ENCODE results near the gene GUCA1A. TPM values are rescaled to one million over a fixed set of nuclear protein-coding genes. Genes with fewer than 3 reads are reported as not detected.

The GUCA1A gene
- total RNA-seq, 1 experiment from 2014 or later, result not detected

- no peak for DNase-seq
- Histone ChIP-seq H3K36me3 (ENCODE audit: control insufficient read depth, insufficient read depth, low read length) (peaks cover 2% of the 10 kb centered on the region), H3K9me3 (no peaks in the 10 kb centered on the region), H3K27me3 (replicated peaks; ENCODE audit: control insufficient read depth, insufficient read depth, low read length) (no peaks in the 10 kb centered on the region), H3K4me3 (ENCODE audit: low read depth, low read length) (no peak overlapping the region), H3K4me1 (0 out of 2 replicates have a peak, but pooled peaks cover 2% of the 10 kb centered on the region)
- no peaks in the 10 kb centered on the region for H3K36me3 Mint-ChIP-seq (ENCODE audit: insufficient read depth, unreplicated experiment)
- H3K27me3 Mint-ChIP-seq (ENCODE audit: insufficient read depth, unreplicated experiment), result no peaks in the 10 kb centered on the region
- ChIA-PET POLR2A (interaction anchor here (0.5 to 0.6 kb wide), 2 partner anchors 33 to 51 kb away, joined by 3 to 5 read pairs; partner anchors contain the start of gene C6orf132), CTCF (interaction anchor here (1.2 kb wide), 1 partner anchor 21 kb away, joined by 4 read pairs; no protein-coding TSS in a partner anchor)
- no TSS peak for BruUV-seq (replicated peaks)
- intact Hi-C loops (cut with micrococcal nuclease; ENCODE audit: unreplicated experiment), result no loop called here
- no peaks in the 10 kb centered on the region for H3K9me3 Mint-ChIP-seq (ENCODE audit: unreplicated experiment)
- H3K4me1 Mint-ChIP-seq (ENCODE audit: low read depth, unreplicated experiment), result no peaks in the 10 kb centered on the region
- no peak overlapping the region for H3K27ac Mint-ChIP-seq (ENCODE audit: unreplicated experiment)
- H3K4me3 Mint-ChIP-seq (ENCODE audit: unreplicated experiment), result no peak overlapping the region
- no peak for TF ChIP-seq CTCF (IDR thresholded peaks at IDR 0.05; ENCODE audit: insufficient read depth in 1 of 2, low read depth in 1 of 2, low read length in 1 of 2, severe bottlenecking in 1 of 2, unreplicated experiment in 1 of 2)
These were observed 20.9 kb downstream of the GUCA1A start for GRCh38 chr6:42194056-42194455.

- ChIA-PET POLR2A (no interaction called here), CTCF (interaction anchor here (0.8 to 1.2 kb wide), 2 partner anchors 19 to 27 kb away, joined by 3 to 4 read pairs; no protein-coding TSS in a partner anchor)
- H3K9me3 ChIP-seq, result no peaks in the 10 kb centered on the region
- peaks cover 8% of the 10 kb centered on the region; the same call in 1 of the 2 replicates for H3K4me1 ChIP-seq
- no peak for DNase-seq
- Mint-ChIP-seq H3K27me3 (ENCODE audit: insufficient read depth, unreplicated experiment) (no peaks in the 10 kb centered on the region), H3K4me3 (ENCODE audit: unreplicated experiment) (no peak overlapping the region), H3K9me3 (ENCODE audit: unreplicated experiment) (peaks cover 10% of the 10 kb centered on the region), H3K36me3 (ENCODE audit: insufficient read depth, unreplicated experiment) (no peaks in the 10 kb centered on the region), H3K27ac (ENCODE audit: unreplicated experiment) (no peak overlapping the region), H3K4me1 (ENCODE audit: low read depth, unreplicated experiment) (peaks cover 8% of the 10 kb centered on the region)
- H3K36me3 ChIP-seq (ENCODE audit: control insufficient read depth, insufficient read depth, low read length), result peaks cover 2% of the 10 kb centered on the region
- no peaks in the 10 kb centered on the region for H3K27me3 ChIP-seq (replicated peaks; ENCODE audit: control insufficient read depth, insufficient read depth, low read length)
- TF ChIP-seq CTCF (IDR thresholded peaks at IDR 0.05; ENCODE audit: insufficient read depth in 1 of 2, low read depth in 1 of 2, low read length in 1 of 2, severe bottlenecking in 1 of 2, unreplicated experiment in 1 of 2), result no peak
- no peak overlapping the region for H3K4me3 ChIP-seq (ENCODE audit: low read depth, low read length)
- BruUV-seq (replicated peaks), result no TSS peak
- intact Hi-C loops (cut with micrococcal nuclease; ENCODE audit: unreplicated experiment), result no loop called here
These were observed 22.3 kb downstream of the GUCA1A start for GRCh38 chr6:42195415-42195814.

GRCh38 chr6:42197555-42198362 is 24.6 kb downstream of the GUCA1A start:
- intact Hi-C loops (cut with micrococcal nuclease; ENCODE audit: unreplicated experiment), result no loop called here
- Mint-ChIP-seq H3K9me3 (ENCODE audit: unreplicated experiment) (peaks cover 10% of the 10 kb centered on the region), H3K27me3 (ENCODE audit: insufficient read depth, unreplicated experiment) (no peaks in the 10 kb centered on the region), H3K27ac (ENCODE audit: unreplicated experiment) (no peak overlapping the region), H3K4me1 (ENCODE audit: low read depth, unreplicated experiment) (peaks cover 18% of the 10 kb centered on the region), H3K36me3 (ENCODE audit: insufficient read depth, unreplicated experiment) (no peaks in the 10 kb centered on the region), H3K4me3 (ENCODE audit: unreplicated experiment) (no peak overlapping the region)
- no TSS peak for BruUV-seq (replicated peaks)
- Histone ChIP-seq H3K9me3 (no peaks in the 10 kb centered on the region), H3K27me3 (replicated peaks; ENCODE audit: control insufficient read depth, insufficient read depth, low read length) (no peaks in the 10 kb centered on the region), H3K4me3 (ENCODE audit: low read depth, low read length) (no peak overlapping the region), H3K36me3 (ENCODE audit: control insufficient read depth, insufficient read depth, low read length) (peaks cover 2% of the 10 kb centered on the region), H3K4me1 (peaks cover 10% of the 10 kb centered on the region; the same call in 1 of the 2 replicates)
- POLR2A ChIA-PET, result no interaction called here
- TF ChIP-seq CTCF (IDR thresholded peaks at IDR 0.05; ENCODE audit: insufficient read depth in 1 of 2, low read depth in 1 of 2, low read length in 1 of 2, severe bottlenecking in 1 of 2, unreplicated experiment in 1 of 2), result no peak
- CTCF ChIA-PET, result no interaction called here
- no peak for DNase-seq

Measured in Caco-2 (cell line).